GM12874 (cell line): ENCODE measurements around the gene KRT1.

Experiments used
- CTCF ChIP-seq: IDR thresholded peaks from 2 replicates; pipeline ENCODE4 v1.5.1; 2011; ENCODE audit warnings: low read depth, mild to moderate bottlenecking, control low read depth, low read length, moderate library complexity; ENCODE audit not compliant: insufficient read depth

Gene KRT1

GRCh38 chr12:52721838-52722470 lies 41.7 kb upstream of the KRT1 start:
- no peak for TF ChIP-seq CTCF

GRCh38 chr12:52720365-52720886 lies 40.2 kb upstream of the KRT1 start:
- no peak for TF ChIP-seq CTCF

- no peak for TF ChIP-seq CTCF
Observed at GRCh38 chr12:52716061-52716460, 35.9 kb upstream of the KRT1 start.

GRCh38 chr12:52715416-52715815 lies 35.2 kb upstream of the KRT1 start:
- TF ChIP-seq CTCF: 0 out of 2 replicates have a peak, but pooled peaks have one; percentile 4

GRCh38 chr12:52714887-52715281 lies 34.7 kb upstream of the KRT1 start:
- TF ChIP-seq CTCF: no peak

GRCh38 chr12:52713960-52714886 lies 34.0 kb upstream of the KRT1 start:
- TF ChIP-seq CTCF: no peak

GRCh38 chr12:52710730-52711129 lies 30.5 kb upstream of the KRT1 start:
- TF ChIP-seq CTCF: no peak
